ENCODE measurements around the gene RBM20. TPM values are rescaled to one million over a fixed set of nuclear protein-coding genes. Genes with fewer than 3 reads are reported as not detected.
"Not testable (repeated sequence)": the region's sequence is repeated elsewhere in the genome, so short reads cannot be mapped to it uniquely, and the experiment has no call there.

Gene RBM20
- total RNA-seq, 1 donor from 2014 or later = 0.05 TPM

DNA sequence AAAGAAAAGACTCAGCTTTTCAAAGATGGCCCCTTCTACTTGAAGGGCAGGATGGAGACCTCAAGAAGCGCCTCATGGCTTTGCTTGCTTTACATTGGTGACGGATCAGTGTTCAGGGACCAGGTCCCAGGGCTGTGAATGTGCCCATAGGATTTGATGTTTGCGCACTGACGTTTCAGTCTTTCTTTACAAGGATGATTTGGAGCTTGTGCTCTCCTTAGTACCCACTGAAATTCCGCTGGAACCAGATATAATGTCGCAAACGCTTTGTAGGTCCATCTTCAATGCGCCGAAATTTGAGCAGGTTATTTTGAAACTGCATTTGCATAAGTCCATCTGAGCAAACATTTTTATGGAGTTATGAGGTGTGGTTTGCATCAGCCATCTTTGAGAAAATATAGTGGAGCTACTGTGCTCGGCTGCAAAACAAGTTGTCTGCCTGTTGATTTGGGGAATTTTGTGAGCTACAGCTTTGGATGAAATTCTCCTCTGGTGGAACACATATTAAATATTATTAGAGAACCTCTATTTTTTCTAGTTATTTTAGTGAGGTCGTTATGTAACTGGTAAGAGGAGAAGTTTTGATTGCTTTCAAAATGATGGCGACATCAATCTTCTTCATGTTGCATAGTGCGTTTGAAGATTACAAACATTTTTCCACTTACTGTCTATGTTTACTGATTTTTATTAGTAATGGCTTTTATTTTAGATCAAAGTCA lies 2.4 kb downstream of the RBM20 start:
- DNase-seq = no peak
- intact Hi-C loops (cut with micrococcal nuclease) = loop anchor here (10.0 kb wide), 1 partner anchor 428 kb away; the partner anchor contains the start of gene ADRA2A
- H3K27me3 Mint-ChIP-seq = peaks cover 63% of the 10 kb centered on the region
- no peak overlapping the region for H3K4me3 Mint-ChIP-seq
- peaks cover 12% of the 10 kb centered on the region for H3K4me1 Mint-ChIP-seq
- H3K36me3 Mint-ChIP-seq (ENCODE audit: low read depth) = peaks cover 2% of the 10 kb centered on the region
- H3K27ac Mint-ChIP-seq = no peak overlapping the region
- no peaks in the 10 kb centered on the region for H3K9me3 Mint-ChIP-seq

DNA sequence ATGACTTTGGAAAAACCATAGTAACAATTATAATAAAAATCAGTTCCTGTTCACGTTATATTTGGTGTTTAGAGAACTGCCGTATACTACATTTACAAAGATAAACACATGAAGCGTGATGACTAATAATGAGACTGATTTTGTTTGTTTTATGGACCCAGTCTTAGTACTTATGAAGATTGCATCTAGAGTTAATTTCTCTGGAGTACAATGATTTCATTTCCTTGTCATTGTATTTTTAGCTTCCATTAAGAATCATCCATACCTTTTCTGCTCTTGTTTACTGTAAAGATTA lies 2.9 kb downstream of the RBM20 start:
- peaks cover 2% of the 10 kb centered on the region for H3K36me3 Mint-ChIP-seq (ENCODE audit: low read depth)
- H3K27me3 Mint-ChIP-seq = peaks cover 62% of the 10 kb centered on the region
- intact Hi-C loops (cut with micrococcal nuclease) = loop anchor here (10.0 kb wide), 1 partner anchor 428 kb away; the partner anchor contains the start of gene ADRA2A
- no peak for DNase-seq
- H3K9me3 Mint-ChIP-seq = no peaks in the 10 kb centered on the region
- H3K4me1 Mint-ChIP-seq = peaks cover 18% of the 10 kb centered on the region
- H3K27ac Mint-ChIP-seq = no peak overlapping the region
- H3K4me3 Mint-ChIP-seq = no peak overlapping the region

DNA sequence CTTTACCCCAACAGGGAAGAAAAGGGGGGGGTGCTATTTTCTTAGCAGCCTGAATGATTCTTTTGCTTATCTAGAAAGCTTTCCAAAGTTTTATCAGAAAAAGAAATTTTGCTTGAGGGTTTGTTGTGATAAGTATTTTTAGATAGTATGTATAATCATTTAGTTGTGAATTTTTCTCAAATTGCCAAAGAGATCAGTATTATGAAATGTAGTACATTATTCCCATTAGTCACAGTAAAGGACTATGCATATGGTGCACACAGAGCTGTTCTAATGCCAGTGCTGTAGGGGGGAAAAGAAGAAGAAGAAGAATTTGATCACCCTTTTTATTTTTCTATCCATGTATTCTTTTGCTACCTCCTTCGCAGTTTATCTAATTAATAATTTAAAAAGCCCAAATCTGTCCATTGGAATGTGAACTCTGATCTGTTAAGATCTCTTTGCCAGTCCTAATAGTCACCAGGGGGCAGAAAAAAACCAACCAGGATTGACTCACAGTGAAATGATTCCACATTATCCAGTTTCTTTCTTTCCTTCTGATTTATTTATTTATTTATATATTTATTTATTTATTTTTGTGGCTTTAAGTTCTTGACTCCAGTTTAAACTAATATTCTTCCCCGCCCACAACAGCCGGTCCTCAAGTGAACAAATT lies 4.7 kb downstream of the RBM20 start:
- DNase-seq = no peak
- H3K27ac Mint-ChIP-seq = no peak overlapping the region
- peaks cover 55% of the 10 kb centered on the region for H3K27me3 Mint-ChIP-seq
- intact Hi-C loops (cut with micrococcal nuclease) = loop anchor here (10.0 kb wide), 1 partner anchor 426 kb away; the partner anchor contains the start of gene ADRA2A
- H3K4me3 Mint-ChIP-seq = no peak overlapping the region
- H3K36me3 Mint-ChIP-seq (ENCODE audit: low read depth) = no peaks in the 10 kb centered on the region
- H3K4me1 Mint-ChIP-seq = peaks cover 17% of the 10 kb centered on the region
- H3K9me3 Mint-ChIP-seq = no peaks in the 10 kb centered on the region

DNA sequence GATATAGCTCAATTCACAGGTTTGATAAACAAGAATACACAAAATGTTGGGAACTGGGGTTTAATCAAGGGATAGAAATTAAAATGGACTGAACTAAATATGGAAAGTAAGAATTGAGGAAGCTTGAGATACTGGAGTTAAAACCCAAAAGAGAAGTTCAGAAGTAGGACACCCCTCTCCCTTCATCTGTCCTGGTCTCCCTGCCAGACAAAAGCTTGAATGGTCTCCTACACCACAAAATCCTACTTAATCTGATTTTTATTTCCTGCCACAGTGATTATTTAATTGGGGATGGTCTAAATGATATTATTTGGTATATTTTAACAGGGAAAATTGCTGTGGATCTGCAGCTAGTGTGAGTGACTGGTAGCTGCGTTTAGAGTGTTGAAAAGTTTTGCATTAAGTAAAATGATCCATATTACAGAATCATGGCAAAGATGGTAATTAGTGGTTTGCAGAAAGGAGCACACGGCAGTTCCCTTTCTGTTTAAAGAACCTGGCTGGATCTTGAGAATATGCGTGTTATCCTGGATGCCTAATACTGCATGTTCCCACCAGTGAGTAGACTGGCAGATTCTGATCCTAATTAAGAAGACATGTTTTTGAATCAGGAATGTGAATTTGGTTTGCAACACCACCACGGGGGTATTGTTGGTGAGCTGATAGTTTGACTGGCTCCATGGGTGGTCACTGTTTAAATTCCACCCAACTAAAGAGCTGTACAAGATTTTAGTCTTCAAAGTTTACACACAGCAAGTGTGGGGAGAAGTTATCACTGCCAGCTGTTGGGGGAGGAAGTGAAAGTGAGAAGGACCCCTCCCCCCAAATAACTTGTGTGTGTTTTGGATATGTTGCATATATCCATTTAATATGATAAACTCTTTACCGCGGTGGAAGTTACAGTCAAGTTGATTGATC lies 5.5 kb downstream of the RBM20 start:
- Mint-ChIP-seq H3K4me1 (peaks cover 17% of the 10 kb centered on the region), H3K36me3 (ENCODE audit: low read depth) (no peaks in the 10 kb centered on the region), H3K4me3 (no peak overlapping the region), H3K27me3 (peaks cover 55% of the 10 kb centered on the region), H3K27ac (no peak overlapping the region), H3K9me3 (no peaks in the 10 kb centered on the region)
- intact Hi-C loops (cut with micrococcal nuclease) = loop anchor here (2.0 to 10.0 kb wide), 2 partner anchors 31 to 425 kb away; partner anchors contain the start of gene ADRA2A
- DNase-seq = no peak

DNA sequence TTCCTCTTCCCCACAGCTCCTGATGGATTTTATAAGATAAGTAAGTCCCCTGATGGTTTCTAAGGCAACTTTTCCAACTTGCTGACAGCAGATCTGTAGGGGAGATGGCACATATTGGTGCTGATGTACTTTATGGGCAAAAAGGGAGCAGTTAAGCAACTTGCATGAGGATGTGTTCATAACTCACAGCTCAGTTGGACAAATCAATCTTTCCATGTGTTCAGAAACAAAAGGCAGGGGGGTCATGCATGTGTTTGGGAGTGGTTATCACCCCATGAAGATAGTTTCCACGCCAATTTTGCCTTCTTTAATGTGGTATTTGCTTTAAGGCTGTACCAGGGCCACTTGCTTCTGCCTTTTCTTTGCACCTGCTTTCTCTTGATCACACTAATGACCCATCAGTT lies 6.1 kb downstream of the RBM20 start:
- no peak for DNase-seq
- intact Hi-C loops (cut with micrococcal nuclease) = loop anchor here (2.0 kb wide), 1 partner anchor 31 kb away; no protein-coding TSS in a partner anchor
- Mint-ChIP-seq H3K4me3 (no peak overlapping the region), H3K4me1 (peaks cover 15% of the 10 kb centered on the region), H3K9me3 (no peaks in the 10 kb centered on the region), H3K27ac (no peak overlapping the region), H3K36me3 (ENCODE audit: low read depth) (no peaks in the 10 kb centered on the region), H3K27me3 (peaks cover 51% of the 10 kb centered on the region)

DNA sequence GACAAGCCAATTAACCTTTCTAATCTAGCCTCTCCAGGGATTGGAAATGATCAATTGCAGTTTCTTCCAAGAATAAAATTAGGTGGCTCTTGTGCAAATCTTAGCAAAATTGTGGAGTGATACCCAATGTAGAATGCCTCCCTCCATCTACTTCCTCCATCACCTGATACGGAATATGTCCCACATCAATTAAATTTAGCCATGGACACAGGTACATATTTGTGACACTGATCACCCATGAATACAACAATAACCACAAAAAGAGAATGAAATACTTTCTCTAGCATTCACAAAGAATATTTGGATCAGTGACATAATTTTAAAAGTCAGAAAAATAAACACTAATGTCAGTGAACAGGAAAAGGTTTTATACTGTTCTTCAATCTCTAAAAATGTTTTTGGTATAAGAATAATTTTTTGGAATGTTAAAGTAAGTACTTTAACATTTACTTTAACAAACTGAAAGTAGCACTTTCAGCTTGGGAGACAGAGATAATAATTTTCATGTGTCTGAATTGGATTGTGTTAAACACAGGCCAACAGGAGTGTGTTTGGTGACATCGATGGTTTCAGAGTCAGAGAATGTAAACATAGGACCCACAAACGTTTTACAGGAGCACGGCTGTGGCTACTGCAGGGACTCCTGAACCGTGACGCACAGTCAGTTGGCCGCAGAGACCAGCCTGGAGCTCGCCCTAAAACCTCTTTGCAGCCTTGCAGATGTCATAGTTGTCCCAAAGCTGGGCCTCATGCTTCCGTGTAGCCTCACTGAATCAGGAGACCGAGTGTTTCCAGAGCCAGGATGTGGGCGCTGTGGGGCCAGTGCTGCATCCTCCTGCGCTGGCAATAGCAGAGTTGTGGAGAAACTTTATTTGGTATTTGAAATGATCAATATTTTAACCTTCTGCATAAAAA lies 7.2 kb downstream of the RBM20 start:
- intact Hi-C loops (cut with micrococcal nuclease) = loop anchor here (2.0 kb wide), 1 partner anchor 32 kb away; no protein-coding TSS in a partner anchor
- DNase-seq = peak; percentile 76
- Mint-ChIP-seq H3K9me3 (no peaks in the 10 kb centered on the region), H3K4me1 (peaks cover 15% of the 10 kb centered on the region), H3K4me3 (no peak overlapping the region), H3K27ac (no peak overlapping the region), H3K36me3 (ENCODE audit: low read depth) (no peaks in the 10 kb centered on the region), H3K27me3 (peaks cover 49% of the 10 kb centered on the region)

DNA sequence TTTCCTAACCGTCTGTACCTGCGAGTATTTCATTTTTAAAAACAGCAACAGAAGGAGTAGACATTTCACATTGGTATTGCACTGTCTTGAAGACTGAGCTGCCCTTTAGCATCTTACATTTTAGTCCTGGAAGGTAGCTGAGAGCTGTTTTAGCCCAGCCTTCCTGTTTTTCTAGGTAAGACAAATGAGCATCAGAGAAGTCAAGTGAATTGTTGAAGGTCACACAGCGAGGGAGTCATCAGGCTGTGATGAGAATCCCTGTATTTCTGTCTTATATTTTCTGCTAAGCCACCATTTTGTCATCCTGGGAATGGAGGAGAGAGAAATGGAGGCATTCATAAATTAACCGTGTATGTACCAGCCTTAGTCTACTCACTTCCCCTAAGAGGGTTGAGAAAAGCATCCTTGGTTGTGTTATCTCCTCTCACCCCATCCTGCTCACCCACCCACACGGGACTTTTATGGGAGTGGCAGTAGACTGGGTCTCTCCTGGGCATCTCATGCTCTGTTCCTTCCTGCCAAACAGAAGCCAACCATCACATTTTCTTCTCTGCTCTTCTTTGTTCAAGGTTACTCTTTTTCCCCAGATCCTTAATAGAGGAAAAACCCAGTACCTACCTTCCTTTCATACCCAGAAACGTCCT lies 8.5 kb downstream of the RBM20 start:
- intact Hi-C loops (cut with micrococcal nuclease) = no loop called here
- Mint-ChIP-seq H3K27me3 (peaks cover 43% of the 10 kb centered on the region), H3K9me3 (no peaks in the 10 kb centered on the region), H3K4me3 (no peak overlapping the region), H3K36me3 (ENCODE audit: low read depth) (no peaks in the 10 kb centered on the region), H3K4me1 (peaks cover 15% of the 10 kb centered on the region), H3K27ac (no peak overlapping the region)
- DNase-seq = no peak

DNA sequence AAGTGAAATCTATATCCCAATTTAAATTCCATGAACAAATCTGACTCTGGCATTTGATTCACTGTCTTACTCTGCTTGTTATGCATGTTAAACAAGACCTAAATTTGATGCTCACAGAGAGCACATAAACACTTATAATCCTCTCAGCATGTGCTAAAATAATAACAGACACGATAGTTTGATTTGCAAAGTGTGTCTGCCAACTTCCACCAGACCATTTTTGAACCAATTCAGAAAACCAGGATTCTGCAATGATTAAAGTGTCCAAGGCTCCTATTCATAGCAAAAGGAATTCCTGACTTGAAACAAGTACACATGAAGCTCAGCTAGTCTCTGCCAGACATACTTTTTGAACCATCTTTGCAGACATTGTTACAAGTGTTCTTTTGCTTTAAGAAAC lies 11.2 kb downstream of the RBM20 start:
- Mint-ChIP-seq H3K27me3 (peaks cover 25% of the 10 kb centered on the region), H3K4me1 (peaks cover 15% of the 10 kb centered on the region), H3K36me3 (ENCODE audit: low read depth) (no peaks in the 10 kb centered on the region), H3K27ac (no peak overlapping the region), H3K4me3 (no peak overlapping the region), H3K9me3 (no peaks in the 10 kb centered on the region)
- DNase-seq = no peak
- intact Hi-C loops (cut with micrococcal nuclease) = no loop called here

DNA sequence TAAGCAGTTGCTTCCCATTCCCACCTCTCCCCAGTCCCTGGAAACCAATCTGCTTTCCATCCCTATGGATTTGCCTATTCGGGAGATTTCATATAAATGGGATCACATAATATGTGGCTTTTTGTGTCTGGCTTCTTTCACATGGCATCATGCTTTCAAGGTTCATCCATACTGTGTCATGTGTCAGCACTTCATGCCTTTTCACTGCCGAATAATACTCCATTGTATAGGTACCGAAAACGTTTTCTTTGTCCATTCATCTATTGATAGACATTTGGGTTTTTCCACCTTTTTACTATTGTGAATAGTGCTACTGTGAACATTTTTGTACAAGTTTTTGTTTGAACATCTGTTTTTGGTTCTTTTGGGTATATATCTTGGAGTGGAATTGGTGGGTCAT lies 12.5 kb downstream of the RBM20 start:
- Mint-ChIP-seq H3K9me3 (no peaks in the 10 kb centered on the region), H3K27me3 (peaks cover 25% of the 10 kb centered on the region), H3K4me3 (no peak overlapping the region), H3K36me3 (ENCODE audit: low read depth) (no peaks in the 10 kb centered on the region), H3K4me1 (peaks cover 13% of the 10 kb centered on the region), H3K27ac (no peak overlapping the region)
- intact Hi-C loops (cut with micrococcal nuclease) = no loop called here
- DNase-seq = no peak

DNA sequence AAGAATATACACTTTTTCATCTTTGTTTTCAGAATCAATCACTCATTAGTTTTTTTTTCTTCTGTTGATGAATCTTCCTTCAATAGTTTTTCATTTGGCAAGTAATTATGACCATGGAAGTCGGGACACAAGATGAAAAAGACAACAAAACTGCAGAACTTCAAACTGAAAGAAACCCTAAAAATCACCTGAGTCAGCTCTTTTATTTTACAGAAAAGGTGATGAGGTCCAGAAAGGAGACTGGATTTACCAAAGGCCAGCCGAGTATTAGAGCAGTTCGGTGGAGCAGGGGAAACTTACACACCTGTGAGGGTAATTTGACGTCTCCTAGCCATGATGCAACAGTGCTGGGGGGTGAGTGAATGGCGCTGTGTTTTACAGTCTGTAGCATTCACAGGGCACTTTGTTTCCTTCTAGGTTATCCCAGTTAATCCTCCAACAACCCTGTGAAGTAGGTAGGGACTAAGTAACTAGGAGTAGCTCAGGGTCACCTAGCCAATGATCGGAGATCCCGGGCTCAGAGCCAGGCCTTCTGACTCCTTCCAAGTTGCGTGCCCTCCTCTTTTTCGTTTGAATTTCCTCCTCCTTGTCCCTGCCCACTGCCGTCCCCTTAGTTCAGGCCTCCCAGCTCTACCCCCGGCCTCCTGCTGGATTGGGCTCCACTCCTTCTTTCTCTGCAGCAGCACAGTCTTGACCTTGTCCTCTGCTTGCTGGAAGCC lies 14.0 kb downstream of the RBM20 start:
- no peak overlapping the region for H3K27ac Mint-ChIP-seq
- H3K9me3 Mint-ChIP-seq = no peaks in the 10 kb centered on the region
- no peak for DNase-seq
- H3K4me1 Mint-ChIP-seq = peaks cover 7% of the 10 kb centered on the region
- intact Hi-C loops (cut with micrococcal nuclease) = no loop called here
- no peak overlapping the region for H3K4me3 Mint-ChIP-seq
- no peaks in the 10 kb centered on the region for H3K36me3 Mint-ChIP-seq (ENCODE audit: low read depth)
- H3K27me3 Mint-ChIP-seq = peaks cover 26% of the 10 kb centered on the region

DNA sequence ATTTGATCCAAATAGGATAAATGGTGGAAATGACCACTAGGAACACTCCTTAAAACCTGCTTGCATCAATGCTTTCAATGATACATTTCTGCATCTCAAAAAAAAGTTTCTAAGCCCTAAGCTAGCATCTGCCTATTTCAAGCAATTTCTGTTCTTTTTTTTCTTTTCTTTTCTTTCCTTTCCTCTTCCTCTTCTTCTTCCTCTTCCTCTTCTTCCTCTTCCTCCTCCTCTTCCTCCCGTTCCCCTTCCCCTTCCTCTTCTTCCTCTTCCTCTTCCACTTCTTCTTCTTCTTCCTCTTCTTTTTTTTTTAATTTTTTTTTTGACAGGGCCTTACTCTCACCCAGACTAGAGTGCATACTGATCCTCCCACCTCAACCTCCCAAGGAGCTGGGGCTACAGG lies 15.4 kb downstream of the RBM20 start:
- Mint-ChIP-seq H3K27ac (no peak overlapping the region), H3K4me3 (no peak overlapping the region), H3K27me3 (peaks cover 21% of the 10 kb centered on the region), H3K36me3 (ENCODE audit: low read depth) (no peaks in the 10 kb centered on the region), H3K9me3 (no peaks in the 10 kb centered on the region), H3K4me1 (peaks cover 7% of the 10 kb centered on the region)
- intact Hi-C loops (cut with micrococcal nuclease) = no loop called here
- no peak for DNase-seq

DNA sequence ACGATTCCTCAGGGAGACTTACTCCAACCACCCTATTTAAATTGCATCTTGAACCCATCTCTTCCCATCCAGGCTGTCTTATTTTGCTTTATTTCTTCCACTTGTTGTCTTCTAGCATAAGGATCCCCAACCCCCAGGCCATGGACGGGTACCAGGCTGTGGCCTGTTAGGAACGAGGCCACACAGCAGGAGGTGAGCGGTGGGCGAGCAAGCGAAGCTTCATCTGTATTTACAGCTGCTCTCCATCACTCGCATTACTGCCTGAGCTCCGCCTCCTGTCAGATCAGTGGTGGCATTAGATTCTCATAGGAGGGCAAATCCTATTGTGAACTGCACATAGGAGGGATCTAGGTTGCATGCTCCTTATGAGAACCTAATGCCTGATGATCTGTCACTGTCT lies 16.2 kb downstream of the RBM20 start:
- DNase-seq; H3K27ac Mint-ChIP-seq; H3K9me3 Mint-ChIP-seq; intact Hi-C loops (cut with micrococcal nuclease); H3K36me3 Mint-ChIP-seq (ENCODE audit: low read depth); H3K4me1 Mint-ChIP-seq; H3K4me3 Mint-ChIP-seq: not testable (repeated sequence)
- peaks cover 24% of the 10 kb centered on the region for H3K27me3 Mint-ChIP-seq

Data from activated CD4-positive, alpha-beta T cell treated with anti-CD3 and anti-CD28 coated beads, Interleukin-2, amount 10 ng/mL, durations not matched to agents 24 days and 14 days (primary cell).